IPS DF 6.9 (cell line): ENCODE measurements around the gene TMEM61.
A peak's percentile ranks its signal among the peaks of the same experiment; 100 is the strongest.

Experiments used
- DNase-seq: peaks from one replicate; pipeline ENCODE4 v3.0.0-alpha.2; 2013; ENCODE audit warnings: low read depth, low spot score
- H3K27ac ChIP-seq: one replicate; pipeline ENCODE4 v1.5.1; 2013; ENCODE audit warnings: low read length, control low read depth
- H3K27me3 ChIP-seq: 2 replicates; pipeline ENCODE4 v1.6.1; 2013; ENCODE audit warnings: mild to moderate bottlenecking, low read length; ENCODE audit not compliant: control insufficient read depth, insufficient read depth
- H3K36me3 ChIP-seq: 2 replicates; pipeline ENCODE4 v1.6.1; 2013; ENCODE audit warnings: low read length; ENCODE audit not compliant: control insufficient read depth, insufficient read depth
- H3K4me1 ChIP-seq: 2 replicates; pipeline ENCODE4 v1.6.1; 2013; ENCODE audit warnings: low read length; ENCODE audit not compliant: control insufficient read depth, insufficient read depth
- H3K4me3 ChIP-seq: 2 replicates; pipeline ENCODE4 v1.5.1; 2013; ENCODE audit warnings: mild to moderate bottlenecking, low read length
- H3K9me3 ChIP-seq: 2 replicates; pipeline ENCODE4 v1.6.1; 2013; ENCODE audit warnings: low read length, inconsistent platforms; ENCODE audit not compliant: control insufficient read depth, insufficient read depth
- WGBS: extraction: QIAGEN DNeasy Blood & Tissue Kit; methylation state at CpG from one replicate; pipeline ENCODE4 v1.1.7; 2013; ENCODE audit warnings: mixed read lengths, missing lambda C conversion rate; ENCODE audit not compliant: insufficient read length, insufficient coverage; 5-methylcytosine and 5-hydroxymethylcytosine counted together

The TMEM61 gene

DNA sequence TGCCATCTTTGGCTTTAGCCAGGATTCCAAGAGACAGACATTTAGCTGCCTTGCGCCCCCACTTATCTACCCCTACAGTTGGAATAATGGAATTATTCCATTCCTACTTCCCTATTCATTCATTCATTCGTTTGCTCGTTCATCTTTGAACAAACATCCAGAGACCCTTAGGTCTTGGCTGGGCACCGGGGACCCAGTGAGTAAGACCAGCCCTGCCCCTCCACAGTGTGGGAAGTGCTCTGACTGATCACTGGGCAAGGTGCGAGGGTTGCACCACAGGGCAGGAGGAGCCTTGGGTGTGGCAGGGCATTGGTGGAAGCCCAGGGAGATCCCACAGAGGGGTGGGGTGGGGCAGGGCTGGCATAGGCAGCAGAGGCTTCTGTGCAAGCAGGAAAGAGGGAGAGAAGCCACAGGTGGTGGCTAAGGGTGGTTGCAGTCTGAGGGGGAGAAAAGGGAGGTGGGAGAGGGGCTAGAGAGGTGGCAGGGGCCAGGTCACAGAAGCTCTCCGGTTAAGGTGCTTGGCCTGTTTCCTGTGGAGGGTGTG is 35.0 kb upstream of the TMEM61 start:
- H3K27me3 ChIP-seq, result no peaks in the 10 kb centered on the region
- no peaks in the 10 kb centered on the region for H3K9me3 ChIP-seq
- no peak for DNase-seq
- H3K4me1 ChIP-seq, result peaks cover 4% of the 10 kb centered on the region
- H3K27ac ChIP-seq, result no peak overlapping the region
- H3K4me3 ChIP-seq, result no peak overlapping the region
- H3K36me3 ChIP-seq, result no peaks in the 10 kb centered on the region
- no CpG with 5 or more reads among the region's 6 CpGs for WGBS

DNA sequence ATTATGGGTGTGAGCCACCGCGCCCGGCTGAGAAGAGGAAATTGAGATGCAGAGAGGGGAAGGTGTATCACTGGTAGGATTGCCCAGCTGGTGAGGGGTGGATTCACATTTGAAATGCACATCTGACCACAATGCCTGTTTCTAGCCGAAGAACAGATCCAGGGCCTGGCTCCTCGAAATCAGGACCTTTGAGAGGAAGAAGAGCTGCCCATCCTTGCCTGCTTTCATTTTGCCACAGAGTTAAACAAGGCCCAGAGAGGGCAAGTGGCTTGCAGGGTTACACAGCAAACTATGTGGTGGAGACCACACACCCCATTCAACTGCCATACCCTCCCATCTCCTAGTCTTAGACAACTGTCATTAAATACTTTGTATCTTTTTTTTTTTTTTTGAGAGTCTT is 32.9 kb upstream of the TMEM61 start:
- DNase-seq, result no peak
- Histone ChIP-seq H3K4me3 (no peak overlapping the region), H3K27me3 (no peaks in the 10 kb centered on the region), H3K4me1 (peaks cover 5% of the 10 kb centered on the region), H3K36me3 (no peaks in the 10 kb centered on the region), H3K9me3 (no peaks in the 10 kb centered on the region), H3K27ac (no peak overlapping the region)
- WGBS, result no CpG with 5 or more reads among the region's 5 CpGs

DNA sequence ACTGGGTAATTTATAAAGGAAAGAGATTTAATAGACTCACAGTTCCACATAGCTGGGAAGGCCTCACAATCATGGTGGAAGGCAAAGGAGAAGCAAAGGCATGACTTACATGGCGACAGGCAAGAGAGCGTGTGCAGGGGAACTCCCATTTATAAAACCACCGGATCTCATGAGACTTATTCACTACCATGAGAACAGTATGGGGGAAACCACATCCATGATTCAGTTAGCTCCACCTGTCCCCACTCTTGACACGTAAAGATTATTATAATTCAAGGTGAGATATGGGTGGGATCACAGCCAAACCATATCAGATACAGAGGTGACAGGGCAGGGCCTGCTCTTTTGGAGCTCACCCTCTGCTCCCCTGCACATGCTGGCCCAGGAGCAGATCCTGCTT is 31.4 kb upstream of the TMEM61 start:
- H3K4me1 ChIP-seq, result peaks cover 5% of the 10 kb centered on the region
- H3K36me3 ChIP-seq, result no peaks in the 10 kb centered on the region
- H3K27ac ChIP-seq, result no peak overlapping the region
- no peak for DNase-seq
- no CpG with 5 or more reads among the region's 4 CpGs for WGBS
- H3K9me3 ChIP-seq, result no peaks in the 10 kb centered on the region
- no peak overlapping the region for H3K4me3 ChIP-seq
- no peaks in the 10 kb centered on the region for H3K27me3 ChIP-seq

DNA sequence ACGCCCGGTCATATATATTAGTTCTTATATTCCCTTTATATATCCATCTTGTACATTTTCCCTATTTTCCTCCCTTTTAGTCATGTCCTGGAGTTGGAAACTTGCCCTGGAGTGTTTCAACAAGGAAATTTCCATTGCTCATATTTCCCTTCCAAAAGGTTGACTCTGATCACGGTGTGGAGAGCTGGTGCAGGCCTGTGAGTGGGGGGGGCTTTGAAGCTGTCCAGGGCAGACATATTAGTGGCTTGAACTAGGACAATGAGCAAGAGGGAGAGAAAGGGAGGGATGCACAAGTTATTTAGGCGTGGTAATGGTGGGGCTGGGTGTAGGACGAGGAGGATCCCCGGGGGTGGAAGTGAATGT is 30.4 kb upstream of the TMEM61 start:
- H3K4me1 ChIP-seq, result peaks cover 5% of the 10 kb centered on the region
- no peak overlapping the region for H3K4me3 ChIP-seq
- H3K27ac ChIP-seq, result no peak overlapping the region
- WGBS, result no CpG with 5 or more reads among the region's 6 CpGs
- no peaks in the 10 kb centered on the region for H3K27me3 ChIP-seq
- no peak for DNase-seq
- H3K9me3 ChIP-seq, result no peaks in the 10 kb centered on the region
- no peaks in the 10 kb centered on the region for H3K36me3 ChIP-seq

DNA sequence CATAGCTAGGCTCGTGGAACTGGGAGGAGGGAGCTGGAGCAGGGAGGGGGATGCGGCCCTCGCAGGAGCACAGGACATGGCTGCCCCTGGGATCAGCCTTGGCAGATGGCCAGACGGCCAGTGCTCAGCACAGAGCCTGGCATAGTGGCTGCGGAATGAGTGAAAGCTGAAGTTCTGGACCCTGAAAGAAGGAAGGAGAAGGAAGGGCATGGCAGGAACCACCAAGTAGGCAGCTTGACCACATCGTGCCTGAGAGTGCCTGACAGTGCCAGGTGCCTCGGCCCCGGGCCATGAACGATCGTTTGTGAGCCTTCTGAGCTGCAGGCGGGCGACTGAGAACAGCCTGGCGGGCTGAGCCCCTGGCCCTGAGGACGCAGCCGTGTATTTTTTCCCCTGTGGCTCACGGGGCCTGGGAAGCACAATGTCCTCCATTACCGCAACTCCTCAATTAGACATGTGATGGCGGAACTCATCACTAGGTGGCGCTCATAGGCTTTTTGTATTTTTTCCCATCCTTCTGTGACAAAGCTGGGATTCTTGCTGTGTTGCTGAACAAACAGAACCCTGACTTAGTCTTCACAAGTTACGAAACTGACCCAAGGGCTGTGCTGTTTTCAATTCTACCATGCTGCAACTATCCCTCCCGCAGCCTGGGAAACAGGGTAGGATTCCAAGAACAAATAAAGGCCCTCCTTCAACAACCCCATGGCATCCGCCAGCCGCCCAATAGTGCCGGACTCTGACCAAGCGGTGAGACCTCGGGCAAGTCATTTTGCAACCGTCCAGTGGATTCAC is 29.9 kb upstream of the TMEM61 start:
- peak; percentile 75 for DNase-seq
- no peak overlapping the region for H3K27ac ChIP-seq
- H3K36me3 ChIP-seq, result no peaks in the 10 kb centered on the region
- H3K4me3 ChIP-seq, result no peak overlapping the region
- H3K9me3 ChIP-seq, result no peaks in the 10 kb centered on the region
- H3K27me3 ChIP-seq, result no peaks in the 10 kb centered on the region
- WGBS, result no CpG with 5 or more reads among the region's 27 CpGs
- H3K4me1 ChIP-seq, result peaks cover 5% of the 10 kb centered on the region

DNA sequence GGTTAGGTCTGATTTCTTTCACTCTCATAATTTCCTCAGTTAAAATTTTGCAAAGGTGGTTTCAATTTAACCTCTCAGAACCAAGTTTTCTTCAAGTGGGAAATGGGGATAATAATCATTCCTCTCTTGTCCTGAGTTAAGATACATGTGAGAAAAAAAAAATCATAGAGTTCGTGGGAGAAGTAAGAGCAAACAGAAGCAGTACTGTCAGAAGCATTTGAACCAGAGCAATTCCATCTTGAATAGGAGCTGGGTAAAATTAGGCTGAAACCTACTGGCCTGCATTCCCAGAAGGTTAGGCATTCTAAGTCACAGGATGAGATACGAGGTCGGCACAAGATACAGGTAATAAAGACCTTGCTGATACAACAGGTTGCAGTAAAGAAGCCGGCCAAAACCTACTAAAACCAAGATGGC is 28.6 kb upstream of the TMEM61 start:
- no peak for DNase-seq
- Histone ChIP-seq H3K36me3 (no peaks in the 10 kb centered on the region), H3K9me3 (no peaks in the 10 kb centered on the region), H3K27ac (no peak overlapping the region), H3K4me3 (no peak overlapping the region), H3K4me1 (peaks cover 3% of the 10 kb centered on the region), H3K27me3 (no peaks in the 10 kb centered on the region)
- WGBS, result no CpG with 5 or more reads among the region's 4 CpGs

DNA sequence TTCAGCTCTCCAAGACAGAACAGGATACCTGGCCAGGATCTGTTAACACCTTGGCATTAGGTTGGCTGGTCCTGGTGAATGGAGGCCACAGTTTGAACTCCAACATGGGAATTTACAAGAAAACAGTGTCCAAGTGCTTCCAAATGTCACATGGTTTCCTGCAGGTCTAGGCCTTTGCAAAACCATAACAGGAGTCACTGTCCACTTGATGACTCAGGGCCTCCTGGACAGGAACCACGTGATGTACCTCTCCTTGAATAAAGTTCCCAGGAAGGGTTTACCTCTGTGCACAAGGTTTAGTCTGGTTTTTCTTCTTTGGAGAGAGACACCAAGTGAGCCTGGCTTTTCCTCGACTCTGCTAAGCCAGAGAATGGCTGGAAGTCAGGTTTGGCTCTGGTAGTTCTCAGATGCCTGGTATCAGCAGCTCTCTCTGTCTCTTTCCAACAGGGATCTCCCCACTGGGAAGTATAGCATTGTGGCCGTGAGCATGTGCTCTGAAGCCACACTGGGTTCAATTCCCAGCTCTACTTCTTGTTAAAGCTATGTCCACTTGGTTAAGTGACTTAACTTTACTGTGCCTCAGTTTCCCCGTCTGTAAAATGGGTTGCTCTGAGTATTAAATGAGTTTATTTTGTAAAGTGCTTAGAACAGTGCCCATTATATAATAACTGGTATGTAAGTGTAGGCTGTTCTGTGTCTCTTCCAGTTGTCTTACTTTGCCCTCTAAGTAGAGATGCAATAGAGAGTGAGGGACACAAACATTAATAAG is 27.3 kb upstream of the TMEM61 start:
- no CpG with 5 or more reads among the region's 4 CpGs for WGBS
- H3K4me3 ChIP-seq, result no peak overlapping the region
- DNase-seq, result no peak
- no peaks in the 10 kb centered on the region for H3K27me3 ChIP-seq
- no peaks in the 10 kb centered on the region; the same call in 1 of the 2 replicates for H3K9me3 ChIP-seq
- peaks cover 3% of the 10 kb centered on the region for H3K4me1 ChIP-seq
- H3K36me3 ChIP-seq, result no peaks in the 10 kb centered on the region
- H3K27ac ChIP-seq, result no peak overlapping the region

DNA sequence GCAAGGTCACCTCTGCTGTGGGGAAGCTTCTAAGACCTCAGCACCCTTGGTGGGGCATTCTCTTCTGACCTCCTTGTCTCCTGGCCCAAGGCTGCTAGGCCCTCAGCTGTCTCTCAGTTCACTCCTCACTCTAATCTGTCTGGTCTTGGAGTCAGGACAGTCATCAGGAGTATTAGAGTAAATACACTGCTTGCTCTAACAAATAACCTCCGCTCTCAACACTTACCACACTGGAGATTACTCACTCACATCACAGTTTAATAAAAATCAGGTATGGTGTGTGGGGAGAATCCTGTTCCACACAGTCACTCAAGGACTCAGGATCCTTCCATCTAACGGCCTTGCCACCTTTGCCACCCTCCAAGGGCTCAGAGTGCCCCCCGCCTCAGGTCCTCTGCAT is 26.6 kb upstream of the TMEM61 start:
- Histone ChIP-seq H3K27me3 (no peaks in the 10 kb centered on the region), H3K9me3 (no peaks in the 10 kb centered on the region; the same call in 1 of the 2 replicates), H3K4me1 (peaks cover 3% of the 10 kb centered on the region), H3K27ac (no peak overlapping the region), H3K36me3 (no peaks in the 10 kb centered on the region), H3K4me3 (no peak overlapping the region)
- DNase-seq, result no peak
- no CpG with 5 or more reads among the region's 3 CpGs for WGBS

DNA sequence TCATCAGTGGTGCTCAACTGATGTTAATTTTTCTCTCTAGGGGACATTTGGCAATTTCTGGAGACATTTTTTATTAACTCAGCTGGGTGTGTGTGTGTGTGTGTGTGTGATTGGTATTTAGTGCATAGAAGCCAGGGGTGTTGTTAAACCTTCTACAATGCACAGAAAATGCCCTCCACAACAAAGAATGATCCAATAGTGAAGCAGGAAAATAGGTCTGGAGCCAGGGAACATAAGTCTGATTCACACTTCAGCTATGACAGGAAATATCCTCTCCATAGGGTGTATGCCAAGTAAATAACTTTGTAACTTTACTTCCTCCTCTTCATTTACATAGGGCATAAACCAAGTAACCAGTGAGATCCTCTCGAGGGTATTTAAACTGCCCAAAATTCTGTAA is 25.1 kb upstream of the TMEM61 start:
- WGBS, result no CpG with 5 or more reads among the region's 1 CpG
- Histone ChIP-seq H3K4me3 (no peak overlapping the region), H3K4me1 (peaks cover 2% of the 10 kb centered on the region)

DNA sequence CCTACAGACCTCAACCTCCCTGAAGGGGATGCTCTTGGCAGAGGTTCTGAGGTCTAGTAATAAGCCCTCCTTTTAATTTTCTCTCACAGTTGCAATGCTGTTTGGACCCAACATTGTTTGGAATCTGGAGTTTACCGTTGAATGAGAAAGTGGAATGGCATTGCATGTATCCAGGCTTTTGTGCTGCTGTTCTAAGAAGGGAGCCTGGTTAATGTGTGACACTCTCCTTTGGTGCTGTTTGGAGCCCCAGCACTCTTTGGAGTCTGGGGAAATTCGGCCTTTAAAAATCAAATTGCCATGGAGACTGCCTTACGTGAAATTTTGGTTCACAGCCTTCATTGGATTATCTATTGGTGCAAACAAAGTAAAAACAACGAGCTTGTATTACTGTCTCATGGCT is 23.7 kb upstream of the TMEM61 start:
- DNase-seq, result no peak
- no peak overlapping the region for H3K4me3 ChIP-seq
- no peaks in the 10 kb centered on the region for H3K27me3 ChIP-seq
- WGBS, result no CpG with 5 or more reads among the region's 4 CpGs
- no peaks in the 10 kb centered on the region; the same call in 1 of the 2 replicates for H3K4me1 ChIP-seq
- no peaks in the 10 kb centered on the region; the same call in 1 of the 2 replicates for H3K9me3 ChIP-seq
- no peak overlapping the region for H3K27ac ChIP-seq
- H3K36me3 ChIP-seq, result no peaks in the 10 kb centered on the region

More for the DNA sequence above, 25.1 kb upstream of the TMEM61 start:
- Histone ChIP-seq H3K27me3 (no peaks in the 10 kb centered on the region), H3K36me3 (no peaks in the 10 kb centered on the region), H3K27ac (no peak overlapping the region), H3K9me3 (no peaks in the 10 kb centered on the region; the same call in 1 of the 2 replicates)
- DNase-seq, result no peak
